ENCODE measurements around the gene KDR.

KDR gene

GRCh38 chr4:55038176-55038890, 87.1 kb downstream of the KDR start:
- H3K4me3 ChIP-seq (ENCODE audit: control insufficient read depth, low read depth, low read length) = no peak overlapping the region
- TF ChIP-seq, protein P1, sequence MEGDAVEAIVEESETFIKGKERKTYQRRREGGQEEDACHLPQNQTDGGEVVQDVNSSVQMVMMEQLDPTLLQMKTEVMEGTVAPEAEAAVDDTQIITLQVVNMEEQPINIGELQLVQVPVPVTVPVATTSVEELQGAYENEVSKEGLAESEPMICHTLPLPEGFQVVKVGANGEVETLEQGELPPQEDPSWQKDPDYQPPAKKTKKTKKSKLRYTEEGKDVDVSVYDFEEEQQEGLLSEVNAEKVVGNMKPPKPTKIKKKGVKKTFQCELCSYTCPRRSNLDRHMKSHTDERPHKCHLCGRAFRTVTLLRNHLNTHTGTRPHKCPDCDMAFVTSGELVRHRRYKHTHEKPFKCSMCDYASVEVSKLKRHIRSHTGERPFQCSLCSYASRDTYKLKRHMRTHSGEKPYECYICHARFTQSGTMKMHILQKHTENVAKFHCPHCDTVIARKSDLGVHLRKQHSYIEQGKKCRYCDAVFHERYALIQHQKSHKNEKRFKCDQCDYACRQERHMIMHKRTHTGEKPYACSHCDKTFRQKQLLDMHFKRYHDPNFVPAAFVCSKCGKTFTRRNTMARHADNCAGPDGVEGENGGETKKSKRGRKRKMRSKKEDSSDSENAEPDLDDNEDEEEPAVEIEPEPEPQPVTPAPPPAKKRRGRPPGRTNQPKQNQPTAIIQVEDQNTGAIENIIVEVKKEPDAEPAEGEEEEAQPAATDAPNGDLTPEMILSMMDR (conservative IDR thresholded peaks at IDR 0.05; ENCODE audit: control insufficient read depth, insufficient read depth, low read depth, low read length) = no peak
- DNase-seq (ENCODE audit: low read depth) = peak; percentile 54

- H3K4me3 ChIP-seq (ENCODE audit: control insufficient read depth, low read depth, low read length) = no peak overlapping the region
- DNase-seq (ENCODE audit: low read depth) = no peak
- TF ChIP-seq, protein P1 (conservative IDR thresholded peaks at IDR 0.05; ENCODE audit: control insufficient read depth, insufficient read depth, low read depth, low read length) = no peak
These were observed 87.7 kb downstream of the KDR start for GRCh38 chr4:55037728-55038127.

GRCh38 chr4:55036405-55036804, 89.0 kb downstream of the KDR start:
- TF ChIP-seq, protein P1 (conservative IDR thresholded peaks at IDR 0.05; ENCODE audit: control insufficient read depth, insufficient read depth, low read depth, low read length) = no peak
- no peak for DNase-seq (ENCODE audit: low read depth)
- no peak overlapping the region for H3K4me3 ChIP-seq (ENCODE audit: control insufficient read depth, low read depth, low read length)

GRCh38 chr4:55035892-55036291, 89.5 kb downstream of the KDR start:
- no peak for DNase-seq (ENCODE audit: low read depth)
- H3K4me3 ChIP-seq (ENCODE audit: control insufficient read depth, low read depth, low read length) = no peak overlapping the region
- TF ChIP-seq, protein P1 (conservative IDR thresholded peaks at IDR 0.05; ENCODE audit: control insufficient read depth, insufficient read depth, low read depth, low read length) = no peak

DNA sequence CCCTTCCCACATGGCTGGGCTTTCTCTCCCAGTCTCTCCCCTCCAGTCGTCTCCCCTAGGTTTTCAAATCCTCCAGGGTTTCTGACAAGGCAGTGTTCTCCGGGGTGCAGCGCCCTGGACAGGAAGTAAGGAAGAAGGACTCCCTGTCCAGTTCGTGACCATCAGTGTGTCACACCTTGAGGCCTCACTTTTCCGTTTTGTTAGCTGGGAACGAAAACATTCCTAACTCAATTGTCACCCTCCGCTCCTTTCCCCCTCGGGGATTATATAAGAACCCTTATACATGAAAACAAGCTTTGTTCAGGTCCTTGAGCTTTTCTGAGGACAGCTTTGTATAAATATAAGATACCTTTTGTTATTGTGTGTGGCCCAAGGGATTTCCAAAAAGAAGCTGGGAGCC, 92.1 kb downstream of the KDR start:
- TF ChIP-seq, protein P1 (conservative IDR thresholded peaks at IDR 0.05; ENCODE audit: control insufficient read depth, insufficient read depth, low read depth, low read length) = no peak
- H3K4me3 ChIP-seq (ENCODE audit: control insufficient read depth, low read depth, low read length) = no peak overlapping the region
- no peak for DNase-seq (ENCODE audit: low read depth)

DNA sequence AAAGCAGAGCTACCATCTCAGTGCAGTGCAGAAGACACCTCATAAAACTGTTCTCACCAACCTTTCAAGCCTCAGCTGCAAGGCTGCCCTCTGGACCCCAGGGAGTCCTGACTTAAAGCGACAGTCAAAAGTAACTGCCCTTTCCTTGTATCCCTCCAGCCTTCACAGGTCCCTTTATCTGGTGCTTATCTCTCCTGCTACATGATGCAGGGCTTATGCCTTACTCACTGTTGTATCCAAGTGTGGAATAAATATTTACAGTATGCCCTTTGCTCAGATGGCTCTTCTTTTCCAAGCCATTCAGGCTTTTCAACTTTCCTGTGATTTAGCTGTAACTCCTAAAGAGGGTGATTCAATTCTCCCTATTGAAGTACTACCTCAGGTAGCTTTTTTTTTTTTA, 92.6 kb downstream of the KDR start:
- no peak for DNase-seq (ENCODE audit: low read depth)
- H3K4me3 ChIP-seq (ENCODE audit: control insufficient read depth, low read depth, low read length) = no peak overlapping the region
- TF ChIP-seq, protein P1 (conservative IDR thresholded peaks at IDR 0.05; ENCODE audit: control insufficient read depth, insufficient read depth, low read depth, low read length) = no peak

All from fibroblast of mammary gland (primary cell).